MM.1S (cell line): ENCODE results near the gene C22orf23.

Experiments
- EZH2 ChIP-seq: fragments of 300-600 bp; sonication (generic); optimal IDR thresholded peaks from 2 replicates; pipeline ENCODE3; 2017; ENCODE audit warnings: low read depth, mild to moderate bottlenecking, antibody characterized with exemption, low read length, mixed read lengths
- EZH2phosphoT487 ChIP-seq: fragments of 300-600 bp; sonication (generic); IDR thresholded peaks from 2 replicates; pipeline ENCODE4 v1.6.1; 2018; ENCODE audit warnings: antibody characterized with exemption, low read length
- TF ChIP-seq, protein P1 (sequence below): fragments of 300-600 bp; sonication (generic); IDR thresholded peaks from 2 replicates; pipeline ENCODE4 v1.5.1; 2016; ENCODE audit warnings: antibody characterized with exemption, low read length, mixed read lengths

DNA sequence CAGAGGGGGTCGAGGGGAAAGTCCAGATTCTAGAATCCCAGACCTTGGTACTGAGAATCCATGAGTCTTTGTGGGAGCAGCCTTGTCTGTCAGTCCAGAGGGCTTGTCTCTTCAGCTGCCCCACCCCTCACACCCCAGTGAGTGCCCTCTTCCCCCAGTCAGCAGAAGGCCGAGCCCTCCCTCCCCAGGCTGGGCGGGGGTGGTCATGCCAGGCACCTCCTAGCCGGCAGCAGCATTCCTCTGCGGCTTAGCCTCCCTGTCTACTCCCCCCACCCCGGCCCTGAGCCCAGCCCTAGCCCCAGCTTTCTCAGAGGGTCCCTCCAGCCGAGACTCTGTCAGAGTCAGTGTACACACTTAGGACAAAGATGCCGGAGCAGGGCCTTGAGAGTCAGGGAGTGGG, 26.4 kb upstream of the C22orf23 start:
- no peak for TF ChIP-seq EZH2
- TF ChIP-seq, protein P1, sequence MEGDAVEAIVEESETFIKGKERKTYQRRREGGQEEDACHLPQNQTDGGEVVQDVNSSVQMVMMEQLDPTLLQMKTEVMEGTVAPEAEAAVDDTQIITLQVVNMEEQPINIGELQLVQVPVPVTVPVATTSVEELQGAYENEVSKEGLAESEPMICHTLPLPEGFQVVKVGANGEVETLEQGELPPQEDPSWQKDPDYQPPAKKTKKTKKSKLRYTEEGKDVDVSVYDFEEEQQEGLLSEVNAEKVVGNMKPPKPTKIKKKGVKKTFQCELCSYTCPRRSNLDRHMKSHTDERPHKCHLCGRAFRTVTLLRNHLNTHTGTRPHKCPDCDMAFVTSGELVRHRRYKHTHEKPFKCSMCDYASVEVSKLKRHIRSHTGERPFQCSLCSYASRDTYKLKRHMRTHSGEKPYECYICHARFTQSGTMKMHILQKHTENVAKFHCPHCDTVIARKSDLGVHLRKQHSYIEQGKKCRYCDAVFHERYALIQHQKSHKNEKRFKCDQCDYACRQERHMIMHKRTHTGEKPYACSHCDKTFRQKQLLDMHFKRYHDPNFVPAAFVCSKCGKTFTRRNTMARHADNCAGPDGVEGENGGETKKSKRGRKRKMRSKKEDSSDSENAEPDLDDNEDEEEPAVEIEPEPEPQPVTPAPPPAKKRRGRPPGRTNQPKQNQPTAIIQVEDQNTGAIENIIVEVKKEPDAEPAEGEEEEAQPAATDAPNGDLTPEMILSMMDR = no peak
- no peak for TF ChIP-seq EZH2phosphoT487
